H1 (cell line): Measurements from ENCODE around the gene ZSCAN18. TPM values are rescaled to one million over a fixed set of nuclear protein-coding genes. Genes with fewer than 3 reads are reported as not detected.

ENCODE experiments used
- CHD2 ChIP-seq: IDR thresholded peaks from 2 replicates; pipeline ENCODE4 v1.6.1; 2012; ENCODE audit warnings: low read length, improper control_type of control experiment
- GABPA ChIP-seq: IDR thresholded peaks from 2 replicates; pipeline ENCODE4 v1.6.1; 2011; ENCODE audit warnings: mild to moderate bottlenecking, low read length, moderate library complexity, borderline replicate concordance; ENCODE audit not compliant: insufficient read depth
- MAFK ChIP-seq: IDR thresholded peaks from 2 replicates; pipeline ENCODE4 v1.6.1; 2012; ENCODE audit warnings: low read depth, mild to moderate bottlenecking, improper control_type of control experiment, low read length
- POLR2A ChIP-seq, 2 experiments: IDR thresholded peaks; 1 replicate in 1 of 2; 2 replicates in 1 of 2; pipeline ENCODE4 v1.6.1; 2011; ENCODE audit warnings: low read depth in 2 of 2, low read length in 2 of 2, mild to moderate bottlenecking in 2 of 2; ENCODE audit errors: control extremely low read depth in 1 of 2
- POLR2AphosphoS5 ChIP-seq: IDR thresholded peaks from 2 replicates; pipeline ENCODE4 v1.6.1; 2011; ENCODE audit warnings: low read depth, low read length
- RAD21 ChIP-seq, 2 experiments: IDR thresholded peaks in 1 of 2; conservative IDR thresholded peaks in 1 of 2; 2 replicates each; pipeline ENCODE4 v1.6.1; 2011; ENCODE audit warnings: low read depth in 2 of 2, low read length in 2 of 2, improper control_type of control experiment in 1 of 2, inconsistent platforms in 1 of 2, mild to moderate bottlenecking in 1 of 2, moderate library complexity in 1 of 2
- RFX5 ChIP-seq: IDR thresholded peaks from 2 replicates; pipeline ENCODE4 v1.6.1; 2011; ENCODE audit warnings: low read depth, low read length, improper control_type of control experiment, borderline replicate concordance
- SRF ChIP-seq: IDR thresholded peaks from 2 replicates; pipeline ENCODE4 v1.6.1; 2011; ENCODE audit warnings: mild to moderate bottlenecking, low read depth, low read length, moderate library complexity
- TAF1 ChIP-seq: IDR thresholded peaks from 2 replicates; pipeline ENCODE4 v1.6.1; 2011; ENCODE audit warnings: mild to moderate bottlenecking, low read depth, low read length
- polyA plus RNA-seq, 7 experiments: library from polyadenylated mRNA; depleted of rRNA in 3 of 7; stranded (reverse) in 5 of 7; unstranded in 2 of 7; fragments of >200 nt in 5 of 7; fragments of 200-250 nt in 2 of 7; gene quantifications; 1 replicate in 5 of 7; 2 replicates in 1 of 7; 4 replicates in 1 of 7; pipeline versions ENCODE4 v1.2.1 to v1.2.3, GENCODE V29; 2011 to 2013; ENCODE audit warnings: missing spikeins in 2 of 7, mixed read lengths in 2 of 7
- total RNA-seq: library from RNA; stranded (reverse); fragmentation: NEBNext Ultra II Directional; extraction: Animal tissue kit (Norgen Biotek cat#: 25700); gene quantifications from 2 replicates; pipeline ENCODE4 v1.2.1, GENCODE V29; 2021
- TF ChIP-seq, protein P1 (sequence below): IDR thresholded peaks from 2 replicates; pipeline ENCODE4 v1.6.1; 2011; ENCODE audit warnings: low read length, improper control_type of control experiment

Gene ZSCAN18
- total and polyA plus RNA-seq, 2 of the 8 experiments (the other 6 are each of a cell fraction or from before 2014, with no cell fraction given): 37.0 to 41.4 TPM

GRCh38 chr19:58059003-58059670 lies 38.9 kb downstream of the ZSCAN18 start, which contains the start of gene ZNF135 (continued):
- peak; percentile 89 for TF ChIP-seq TAF1
- no peak for TF ChIP-seq MAFK
- TF ChIP-seq, protein P1, sequence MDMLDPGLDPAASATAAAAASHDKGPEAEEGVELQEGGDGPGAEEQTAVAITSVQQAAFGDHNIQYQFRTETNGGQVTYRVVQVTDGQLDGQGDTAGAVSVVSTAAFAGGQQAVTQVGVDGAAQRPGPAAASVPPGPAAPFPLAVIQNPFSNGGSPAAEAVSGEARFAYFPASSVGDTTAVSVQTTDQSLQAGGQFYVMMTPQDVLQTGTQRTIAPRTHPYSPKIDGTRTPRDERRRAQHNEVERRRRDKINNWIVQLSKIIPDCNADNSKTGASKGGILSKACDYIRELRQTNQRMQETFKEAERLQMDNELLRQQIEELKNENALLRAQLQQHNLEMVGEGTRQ: no peak
- TF ChIP-seq POLR2AphosphoS5: peak; percentile 88
- TF ChIP-seq GABPA: peak; percentile 79; the same call in 1 of the 2 replicates
- TF ChIP-seq SRF: no peak
- no peak for TF ChIP-seq RFX5
- no peak; a peak in 1 of 4 replicates for TF ChIP-seq RAD21 (IDR thresholded peaks at IDR 0.05 in 1 of 2, conservative IDR thresholded peaks at IDR 0.05 in 1 of 2; ENCODE audit: low read depth in 2 of 2, low read length in 2 of 2)
- peak in 1 of 2 experiments; percentile 91; a peak in 2 of 3 replicates for TF ChIP-seq POLR2A (IDR thresholded peaks at IDR 0.05; ENCODE audit: control extremely low read depth in 1 of 2, low read depth in 2 of 2, low read length in 2 of 2)
- peak; percentile 71 for TF ChIP-seq CHD2
